K562 (cell line): ENCODE data around the gene MAST1. TPM values are rescaled to one million over a fixed set of nuclear protein-coding genes. Genes with fewer than 3 reads are reported as not detected.

Source experiments
- ARID4B ChIP-seq: sonication (generic); formaldehyde crosslinking; IDR thresholded peaks from 2 replicates; pipeline ENCODE4 v1.8.0; 2022; ENCODE audit warnings: mild to moderate bottlenecking, missing genetic modification reagents
- CREM ChIP-seq: IDR thresholded peaks from 2 replicates; pipeline ENCODE4 v1.6.1; 2014; ENCODE audit warnings: antibody characterized with exemption, low read depth
- DPF2 ChIP-seq: fragments of 450-650 bp; IDR thresholded peaks from 2 replicates; pipeline ENCODE4 v1.6.1; 2016
- ESRRA ChIP-seq: fragments of 450-650 bp; IDR thresholded peaks from 2 replicates; pipeline ENCODE4 v1.6.1; 2014; ENCODE audit warnings: low read depth, mild to moderate bottlenecking, moderate library complexity, borderline replicate concordance
- HCFC1 ChIP-seq: IDR thresholded peaks from 2 replicates; pipeline ENCODE4 v1.6.1; 2012; ENCODE audit warnings: low read depth, low read length, improper control_type of control experiment
- KAT8 ChIP-seq: fragments of 450-650 bp; IDR thresholded peaks from 2 replicates; pipeline ENCODE4 v1.6.1; 2016; ENCODE audit warnings: low read depth, mild to moderate bottlenecking
- PRDM10 ChIP-seq: fragments of 450-650 bp; IDR thresholded peaks from 2 replicates; pipeline ENCODE4 v1.6.1; 2018; ENCODE audit not compliant: partially characterized antibody
- XRCC5 ChIP-seq: fragments of 200-400 bp; formaldehyde crosslinking; IDR thresholded peaks from 2 replicates; pipeline ENCODE4 v1.6.1; 2017; ENCODE audit warnings: low read depth, mild to moderate bottlenecking, low read length
- YY1 ChIP-seq, 3 experiments: IDR thresholded peaks; 2 replicates each; pipeline ENCODE4 v1.6.1; 2011; ENCODE audit warnings: low read length in 2 of 3, mild to moderate bottlenecking in 2 of 3, moderate library complexity in 2 of 3, borderline replicate concordance in 1 of 3, control low read depth in 1 of 3, low read depth in 1 of 3; ENCODE audit not compliant: insufficient read depth in 3 of 3, insufficient replicate concordance in 2 of 3, control insufficient read depth in 1 of 3, insufficient read length in 1 of 3; ENCODE audit errors: extremely low read depth in 1 of 3
- polyA plus RNA-seq, 8 experiments: library from polyadenylated mRNA; depleted of rRNA in 4 of 8; stranded (reverse) in 5 of 8; unstranded in 3 of 8; fragments of >200 nt; fragmentation: Nextera tagmentation in 2 of 8; fragmentation: Illumina TruSeq in 1 of 8; extraction: Ambion mirVana in 2 of 8; extraction: Trizol in 1 of 8; gene quantifications; 2 replicates each; pipeline versions ENCODE4 v1.2.1 to v1.2.3, GENCODE V29; 2011 to 2014; ENCODE audit warnings: inconsistent platforms in 1 of 8, missing spikeins in 1 of 8
- total RNA-seq, 7 experiments: library from RNA; depleted of rRNA in 6 of 7; stranded (reverse); fragments of >200 nt in 6 of 7; fragmentation: Illumina TruSeq in 2 of 7; extraction: Trizol in 2 of 7; gene quantifications; 2 replicates each; pipeline versions ENCODE4 v1.2.1 to v1.2.3, GENCODE V29; 2011 to 2021; ENCODE audit warnings: low replicate concordance in 1 of 7
- TF ChIP-seq, protein P1 (sequence below): fragments of 450-650 bp; IDR thresholded peaks from 2 replicates; pipeline ENCODE4 v1.6.1; 2016; ENCODE audit warnings: antibody characterized with exemption
- TF ChIP-seq, protein P2 (sequence below): sonication (generic); formaldehyde crosslinking; IDR thresholded peaks from 2 replicates; pipeline ENCODE4 v1.8.0; 2022; ENCODE audit warnings: missing genetic modification reagents, mild to moderate bottlenecking, moderate library complexity, borderline replicate concordance

Gene MAST1
- total and polyA plus RNA-seq, 9 of the 15 experiments (the other 6 are each of a cell fraction or from before 2014, with no cell fraction given), result 0.48 to 10.3 (median 3.9) TPM

- TF ChIP-seq KAT8 (no peak), HCFC1 (peak; percentile 32; the same call in 1 of the 2 replicates), PRDM10 (peak; percentile 17), XRCC5 (0 out of 2 replicates have a peak, but pooled peaks have one; percentile 34), DPF2 (0 out of 2 replicates have a peak, but pooled peaks have one; percentile 20), ARID4B (no peak; the same call in 1 of the 2 replicates), CREM (peak; percentile 73), ESRRA (peak; percentile 52; the same call in 1 of the 2 replicates), YY1 (IDR thresholded peaks at IDR 0.05; ENCODE audit: borderline replicate concordance in 1 of 3, control insufficient read depth in 1 of 3, extremely low read depth in 1 of 3, insufficient read depth in 3 of 3, insufficient read length in 1 of 3, insufficient replicate concordance in 2 of 3, low read depth in 1 of 3, low read length in 2 of 3) (peak in 2 of 3 experiments; percentile 19 to 45)
- TF ChIP-seq, protein P1, sequence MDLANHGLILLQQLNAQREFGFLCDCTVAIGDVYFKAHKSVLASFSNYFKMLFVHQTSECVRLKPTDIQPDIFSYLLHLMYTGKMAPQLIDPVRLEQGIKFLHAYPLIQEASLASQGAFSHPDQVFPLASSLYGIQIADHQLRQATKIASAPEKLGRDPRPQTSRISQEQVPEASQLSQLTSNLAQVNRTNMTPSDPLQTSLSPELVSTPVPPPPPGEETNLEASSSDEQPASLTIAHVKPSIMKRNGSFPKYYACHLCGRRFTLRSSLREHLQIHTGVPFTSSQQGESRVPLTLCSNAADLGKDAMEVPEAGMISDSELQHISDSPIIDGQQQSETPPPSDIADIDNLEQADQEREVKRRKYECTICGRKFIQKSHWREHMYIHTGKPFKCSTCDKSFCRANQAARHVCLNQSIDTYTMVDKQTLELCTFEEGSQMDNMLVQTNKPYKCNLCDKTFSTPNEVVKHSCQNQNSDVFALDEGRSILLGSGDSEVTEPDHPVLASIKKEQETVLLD, result peak; percentile 60; the same call in 1 of the 2 replicates
- TF ChIP-seq, protein P2, sequence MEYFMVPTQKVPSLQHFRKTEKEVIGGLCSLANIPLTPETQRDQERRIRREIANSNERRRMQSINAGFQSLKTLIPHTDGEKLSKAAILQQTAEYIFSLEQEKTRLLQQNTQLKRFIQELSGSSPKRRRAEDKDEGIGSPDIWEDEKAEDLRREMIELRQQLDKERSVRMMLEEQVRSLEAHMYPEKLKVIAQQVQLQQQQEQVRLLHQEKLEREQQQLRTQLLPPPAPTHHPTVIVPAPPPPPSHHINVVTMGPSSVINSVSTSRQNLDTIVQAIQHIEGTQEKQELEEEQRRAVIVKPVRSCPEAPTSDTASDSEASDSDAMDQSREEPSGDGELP, result peak; percentile 84
These were observed 2.1 kb downstream of the MAST1 start (continued) for GRCh38 chr19:12840091-12841079.
